ENCODE data around the gene UMOD.

UMOD gene

GRCh38 chr16:20302389-20302788, 50.1 kb downstream of the UMOD start (continued):
- TF ChIP-seq POU6F1 (CRISPR knock-in tag; IDR thresholded peaks at IDR 0.05; ENCODE audit: borderline replicate concordance, low read depth) (no peak), PATZ1 (CRISPR knock-in tag; IDR thresholded peaks at IDR 0.05; ENCODE audit: borderline replicate concordance) (no peak), BACH2 (CRISPR knock-in tag; IDR thresholded peaks at IDR 0.05; ENCODE audit: borderline replicate concordance) (no peak), TSHZ2 (CRISPR knock-in tag; IDR thresholded peaks at IDR 0.05) (no peak), TOX (CRISPR knock-in tag; IDR thresholded peaks at IDR 0.05; ENCODE audit: borderline replicate concordance) (no peak), RARB (CRISPR knock-in tag; IDR thresholded peaks at IDR 0.05) (no peak), TCF4 (CRISPR knock-in tag; IDR thresholded peaks at IDR 0.05; ENCODE audit: borderline replicate concordance) (no peak)

GRCh38 chr16:20301840-20302239, 50.7 kb downstream of the UMOD start:
- ATAC-seq = no peak
- no peak for TF ChIP-seq TSHZ2 (CRISPR knock-in tag; IDR thresholded peaks at IDR 0.05)
- TF ChIP-seq ZFP3 (CRISPR knock-in tag; IDR thresholded peaks at IDR 0.05) = no peak
- no peak for TF ChIP-seq OSR1 (CRISPR knock-in tag; IDR thresholded peaks at IDR 0.05)
- TF ChIP-seq BACH2 (CRISPR knock-in tag; IDR thresholded peaks at IDR 0.05; ENCODE audit: borderline replicate concordance) = no peak
- TF ChIP-seq ZC3H10 (CRISPR knock-in tag; IDR thresholded peaks at IDR 0.05) = no peak
- no peak for TF ChIP-seq ESRRG (CRISPR knock-in tag; IDR thresholded peaks at IDR 0.05)
- no peak for TF ChIP-seq GLIS3 (CRISPR knock-in tag; IDR thresholded peaks at IDR 0.05)
- no peak for TF ChIP-seq CREB5 (CRISPR knock-in tag; IDR thresholded peaks at IDR 0.05; ENCODE audit: low read depth)
- no peak for TF ChIP-seq ZNF565 (CRISPR knock-in tag; conservative IDR thresholded peaks at IDR 0.05; ENCODE audit: low read depth)
- TF ChIP-seq CSDC2 (CRISPR knock-in tag; IDR thresholded peaks at IDR 0.05) = no peak
- TF ChIP-seq RARB (CRISPR knock-in tag; IDR thresholded peaks at IDR 0.05) = no peak
- TF ChIP-seq ARNTL (CRISPR knock-in tag; IDR thresholded peaks at IDR 0.05; ENCODE audit: borderline replicate concordance, low read depth) = no peak
- TF ChIP-seq ZNF8 (CRISPR knock-in tag; IDR thresholded peaks at IDR 0.05) = no peak
- no peak for TF ChIP-seq POU6F1 (CRISPR knock-in tag; IDR thresholded peaks at IDR 0.05; ENCODE audit: borderline replicate concordance, low read depth)
